GM19397 (cell line): ENCODE data around the gene DDIAS.
"Not testable (repeated sequence)": the region's sequence is repeated elsewhere in the genome, so short reads cannot be mapped to it uniquely, and the experiment has no call there.

ENCODE experiments used
- ATAC-seq: cut with Tn5 transposase; IDR thresholded peaks from one replicate; pipeline ENCODE4 v1.9.1; 2021; ENCODE audit warnings: mild to moderate bottlenecking, moderate library complexity; ENCODE audit not compliant: unreplicated experiment

Gene DDIAS

GRCh38 chr11:82962021-82962420, 60.5 kb downstream of the DDIAS start:
- not testable (repeated sequence) for ATAC-seq

GRCh38 chr11:82967381-82967780, 65.8 kb downstream of the DDIAS start:
- ATAC-seq: no peak

GRCh38 chr11:82969811-82970210, 68.3 kb downstream of the DDIAS start:
- ATAC-seq: peak; percentile 92

- not testable (repeated sequence) for ATAC-seq
These were observed 69.1 kb downstream of the DDIAS start for GRCh38 chr11:82970507-82971083.

- not testable (repeated sequence) for ATAC-seq
These were observed 70.0 kb downstream of the DDIAS start for GRCh38 chr11:82971519-82971946.

- no peak for ATAC-seq
These were observed 70.6 kb downstream of the DDIAS start for GRCh38 chr11:82972103-82972502.

- ATAC-seq: no peak
These were observed 72.6 kb downstream of the DDIAS start for GRCh38 chr11:82974135-82974534.

- ATAC-seq: no peak
These were observed 73.3 kb downstream of the DDIAS start for GRCh38 chr11:82974851-82975250.

GRCh38 chr11:82975882-82976281, 74.3 kb downstream of the DDIAS start:
- ATAC-seq: no peak

- ATAC-seq: peak; percentile 55
These were observed 75.2 kb downstream of the DDIAS start for GRCh38 chr11:82976786-82977185.

- no peak for ATAC-seq
These were observed 77.0 kb downstream of the DDIAS start for GRCh38 chr11:82978422-82979099.

GRCh38 chr11:82979824-82980223, 78.3 kb downstream of the DDIAS start:
- ATAC-seq: no peak

GRCh38 chr11:82980292-82980691, 78.8 kb downstream of the DDIAS start:
- no peak for ATAC-seq

- no peak for ATAC-seq
These were observed 79.4 kb downstream of the DDIAS start for GRCh38 chr11:82980947-82981346.

- no peak for ATAC-seq
These were observed 80.3 kb downstream of the DDIAS start for GRCh38 chr11:82981852-82982251.
